GM23248 (cell line): ENCODE results near the gene STK32A. TPM values are rescaled to one million over a fixed set of nuclear protein-coding genes. Genes with fewer than 3 reads are reported as not detected.

Source experiments
- DNase-seq: peaks from one replicate; pipeline ENCODE4 v3.0.0-alpha.2; 2015
- H2AFZ ChIP-seq: fragments of 200-600 bp; sonication (generic); 2 replicates; pipeline ENCODE4 v1.6.1; 2016; ENCODE audit warnings: antibody characterized with exemption
- H3F3A ChIP-seq: fragments of 200-600 bp; sonication (generic); 2 replicates; pipeline ENCODE4 v1.6.1; 2016; ENCODE audit warnings: mild to moderate bottlenecking, antibody characterized with exemption, mixed run types; ENCODE audit not compliant: insufficient read depth
- H3K27ac ChIP-seq: fragments of 200-600 bp; sonication (generic); 2 replicates; pipeline ENCODE4 v1.5.1; 2016; ENCODE audit warnings: mild to moderate bottlenecking
- H3K27me3 ChIP-seq: fragments of 200-600 bp; sonication (generic); replicated peaks from 2 replicates; pipeline ENCODE4 v1.6.1; 2016; ENCODE audit warnings: mild to moderate bottlenecking; ENCODE audit not compliant: insufficient read depth
- H3K36me3 ChIP-seq: fragments of 200-600 bp; sonication (generic); 2 replicates; pipeline ENCODE4 v1.6.1; 2016; ENCODE audit warnings: low read depth, mild to moderate bottlenecking
- H3K4me1 ChIP-seq: fragments of 200-600 bp; sonication (generic); 2 replicates; pipeline ENCODE4 v1.6.1; 2016; ENCODE audit warnings: mild to moderate bottlenecking; ENCODE audit not compliant: insufficient read depth
- H3K4me2 ChIP-seq: fragments of 200-600 bp; sonication (generic); one replicate; pipeline ENCODE4 v1.6.1; 2016; ENCODE audit warnings: mild to moderate bottlenecking; ENCODE audit not compliant: unreplicated experiment
- H3K4me3 ChIP-seq: fragments of 200-600 bp; sonication (generic); 2 replicates; pipeline ENCODE4 v1.5.1; 2016; ENCODE audit warnings: mild to moderate bottlenecking
- H3K79me2 ChIP-seq: fragments of 200-600 bp; sonication (generic); 2 replicates; pipeline ENCODE4 v1.6.1; 2016; ENCODE audit warnings: mild to moderate bottlenecking; ENCODE audit not compliant: insufficient read depth
- H3K9ac ChIP-seq: fragments of 200-600 bp; sonication (generic); 2 replicates; pipeline ENCODE4 v1.6.1; 2016; ENCODE audit warnings: mild to moderate bottlenecking
- H3K9me2 ChIP-seq: fragments of 200-600 bp; sonication (generic); 2 replicates; pipeline ENCODE4 v1.6.1; 2016; ENCODE audit warnings: mixed run types, mild to moderate bottlenecking, moderate library complexity; ENCODE audit not compliant: insufficient read depth
- H3K9me3 ChIP-seq: fragments of 200-600 bp; sonication (generic); one replicate; pipeline ENCODE4 v1.6.1; 2017; ENCODE audit warnings: low read depth
- H4K20me1 ChIP-seq: fragments of 200-600 bp; sonication (generic); 2 replicates; pipeline ENCODE4 v1.6.0; 2016; ENCODE audit not compliant: insufficient read depth
- EZH2 ChIP-seq: fragments of 200-600 bp; sonication (generic); IDR thresholded peaks from 2 replicates; pipeline ENCODE4 v1.6.1; 2018; ENCODE audit warnings: antibody characterized with exemption, mild to moderate bottlenecking; ENCODE audit not compliant: insufficient read depth, poor library complexity, severe bottlenecking
- EZH2phosphoT487 ChIP-seq: fragments of 200-600 bp; sonication (generic); IDR thresholded peaks from 2 replicates; pipeline ENCODE4 v1.6.1; 2018; ENCODE audit warnings: antibody characterized with exemption, moderate library complexity, mild to moderate bottlenecking, low read depth; ENCODE audit not compliant: insufficient read depth
- WGBS, 2 experiments: methylation state at CpG; one replicate each; pipeline ENCODE4 v1.1.6; 2015 to 2017; ENCODE audit warnings: low lambda C conversion rate in 2 of 2, low coverage in 1 of 2; ENCODE audit errors: missing lambda C conversion rate in 2 of 2; 5-methylcytosine and 5-hydroxymethylcytosine counted together
- in situ Hi-C: fragments of 300-500 bp; cut with MboI; formaldehyde crosslinking; loops from 2 replicates; pipeline ENCODE4 v1.15.0; 2020
- polyA plus RNA-seq: library from polyadenylated mRNA; unstranded; fragments of >200 nt; fragmentation: Nextera tagmentation; extraction: Ambion mirVana; gene quantifications from 2 replicates; pipeline ENCODE4 v1.2.1, GENCODE V29; 2016
- total RNA-seq: library from RNA; depleted of rRNA; stranded (reverse); fragments of >200 nt; shearing (Covaris generic); gene quantifications from 2 replicates; pipeline ENCODE4 v1.2.3, GENCODE V29; 2014

STK32A gene
- total and polyA plus RNA-seq, 2 experiments from 2014 or later = 1.3 to 1.5 TPM

DNA sequence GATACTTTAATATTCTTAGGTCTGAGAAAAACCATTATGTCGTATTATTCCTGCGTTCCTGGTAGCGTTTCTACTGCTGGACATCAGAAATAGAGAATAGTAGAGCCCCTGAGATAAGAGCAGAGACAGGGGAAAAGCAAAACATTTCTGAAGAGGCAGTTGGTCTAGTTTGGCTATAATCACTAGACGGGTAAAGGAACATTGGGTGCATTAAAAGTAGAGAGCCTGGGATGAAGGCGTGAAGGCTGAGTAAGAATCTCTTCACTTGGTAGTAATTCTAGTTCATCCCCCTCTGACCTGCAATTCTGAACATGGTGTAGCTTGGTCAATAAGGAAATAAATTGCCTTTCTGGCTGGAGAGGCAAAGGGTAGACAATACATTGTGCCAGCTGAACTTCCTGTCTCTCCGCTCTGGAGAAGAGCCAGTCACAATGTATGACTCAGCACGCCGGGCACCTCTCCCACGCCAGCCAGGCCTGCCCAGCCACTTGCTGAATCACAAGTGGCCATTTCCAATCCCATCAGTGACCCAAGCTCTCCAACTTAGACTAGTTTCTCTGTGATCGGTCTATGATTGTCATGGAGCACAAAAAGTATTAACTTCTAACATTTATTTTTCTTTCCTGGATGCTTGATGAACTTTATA, 75.4 kb downstream of the STK32A start:
- Histone ChIP-seq H3F3A (no peaks in the 10 kb centered on the region), H3K27me3 (no peaks in the 10 kb centered on the region), H3K79me2 (no peaks in the 10 kb centered on the region), H3K4me1 (peaks cover 8% of the 10 kb centered on the region; the same call in 1 of the 2 replicates), H3K9me2 (no peaks in the 10 kb centered on the region; the same call in 1 of the 2 replicates), H3K9me3 (no peaks in the 10 kb centered on the region), H4K20me1 (no peaks in the 10 kb centered on the region), H3K36me3 (no peaks in the 10 kb centered on the region), H3K4me3 (no peak overlapping the region), H3K9ac (no peak overlapping the region), H2AFZ (no peak overlapping the region), H3K27ac (no peak overlapping the region), H3K4me2 (no peak overlapping the region)
- DNase-seq = peak; percentile 72
- in situ Hi-C loops = no loop called here
- WGBS, 2 experiments = 75 to 78% methylated on average over 10 of the region's 10 CpGs
- TF ChIP-seq EZH2 (no peak), EZH2phosphoT487 (no peak)

DNA sequence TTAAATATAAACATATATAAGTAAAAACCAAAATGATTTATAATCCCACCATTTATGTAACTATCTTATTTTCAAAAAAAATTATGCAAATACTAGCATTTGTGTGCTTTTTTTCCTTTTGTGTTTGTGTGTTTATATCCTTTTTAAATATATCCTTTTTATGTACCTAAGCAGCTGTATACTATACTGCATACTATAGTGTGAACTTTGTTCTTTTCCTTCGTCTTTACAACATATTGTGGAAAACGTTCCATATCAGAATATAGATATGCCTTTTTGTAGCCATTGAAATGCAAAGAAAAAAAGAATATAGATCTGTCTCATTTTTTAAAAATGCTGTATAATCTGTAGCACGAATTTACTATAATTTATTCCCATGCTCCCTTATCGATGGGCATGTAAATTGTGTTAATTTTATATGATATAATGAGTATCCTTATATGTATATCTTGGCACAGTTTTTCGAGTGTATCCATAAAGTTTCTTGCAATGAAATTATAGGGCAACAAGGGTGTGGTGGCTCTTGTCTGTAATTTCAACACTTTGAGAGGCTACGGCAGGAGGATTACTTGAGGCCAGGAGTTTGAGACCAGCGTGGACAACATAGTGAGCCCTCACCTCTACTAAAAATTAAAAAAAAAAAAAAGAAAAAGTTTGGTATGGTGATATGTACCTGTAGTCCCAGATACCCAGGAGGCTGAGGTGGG, 83.3 kb downstream of the STK32A start:
- H3K4me1 ChIP-seq = no peaks in the 10 kb centered on the region
- no peak overlapping the region for H2AFZ ChIP-seq
- no peaks in the 10 kb centered on the region for H3K36me3 ChIP-seq
- no peaks in the 10 kb centered on the region for H3K27me3 ChIP-seq
- no peaks in the 10 kb centered on the region for H3K9me3 ChIP-seq
- no peaks in the 10 kb centered on the region for H4K20me1 ChIP-seq
- H3K9ac ChIP-seq = no peak overlapping the region
- no peak overlapping the region for H3K4me2 ChIP-seq
- H3F3A ChIP-seq = no peaks in the 10 kb centered on the region
- no peaks in the 10 kb centered on the region for H3K9me2 ChIP-seq
- in situ Hi-C loops = no loop called here
- 64 to 69% methylated on average over 7 of the region's 7 CpGs for WGBS, 2 experiments
- H3K79me2 ChIP-seq = no peaks in the 10 kb centered on the region
- TF ChIP-seq EZH2 (no peak), EZH2phosphoT487 (no peak)
- no peak overlapping the region for H3K27ac ChIP-seq
- no peak overlapping the region for H3K4me3 ChIP-seq
- no peak for DNase-seq

DNA sequence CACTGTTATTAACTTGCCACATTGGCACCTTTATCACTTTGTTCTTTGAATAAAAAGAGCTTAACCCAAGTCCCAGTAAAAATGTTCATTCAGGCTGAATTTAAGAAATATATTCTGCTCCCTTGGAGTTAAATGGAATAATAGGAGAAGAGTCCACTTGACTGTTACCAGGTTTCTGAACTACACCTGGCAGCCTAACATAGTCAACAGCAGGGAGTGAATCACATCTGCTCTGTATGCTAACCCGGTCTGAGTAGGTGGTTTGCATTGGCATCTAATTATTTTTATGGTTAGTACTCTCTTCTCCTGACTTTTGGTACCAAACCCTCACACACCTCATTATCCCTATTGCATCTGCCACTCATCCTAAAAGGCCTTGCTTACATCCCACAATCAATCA, 86.7 kb downstream of the STK32A start:
- no peaks in the 10 kb centered on the region for H3K4me1 ChIP-seq
- no peaks in the 10 kb centered on the region for H3K79me2 ChIP-seq
- no peak overlapping the region for H3K4me2 ChIP-seq
- in situ Hi-C loops = no loop called here
- no peak overlapping the region for H3K9ac ChIP-seq
- no peaks in the 10 kb centered on the region for H3K36me3 ChIP-seq
- 0 to 4% methylated on average over 1 of the region's 1 CpG for WGBS, 2 experiments
- TF ChIP-seq EZH2phosphoT487 = no peak
- TF ChIP-seq EZH2 = no peak
- H3K27me3 ChIP-seq = no peaks in the 10 kb centered on the region
- H3K4me3 ChIP-seq = no peak overlapping the region
- H4K20me1 ChIP-seq = no peaks in the 10 kb centered on the region
- H3K9me3 ChIP-seq = no peaks in the 10 kb centered on the region
- H3K9me2 ChIP-seq = no peaks in the 10 kb centered on the region; the same call in 1 of the 2 replicates
- no peak overlapping the region for H2AFZ ChIP-seq
- no peaks in the 10 kb centered on the region for H3F3A ChIP-seq
- no peak for DNase-seq
- no peak overlapping the region for H3K27ac ChIP-seq

DNA sequence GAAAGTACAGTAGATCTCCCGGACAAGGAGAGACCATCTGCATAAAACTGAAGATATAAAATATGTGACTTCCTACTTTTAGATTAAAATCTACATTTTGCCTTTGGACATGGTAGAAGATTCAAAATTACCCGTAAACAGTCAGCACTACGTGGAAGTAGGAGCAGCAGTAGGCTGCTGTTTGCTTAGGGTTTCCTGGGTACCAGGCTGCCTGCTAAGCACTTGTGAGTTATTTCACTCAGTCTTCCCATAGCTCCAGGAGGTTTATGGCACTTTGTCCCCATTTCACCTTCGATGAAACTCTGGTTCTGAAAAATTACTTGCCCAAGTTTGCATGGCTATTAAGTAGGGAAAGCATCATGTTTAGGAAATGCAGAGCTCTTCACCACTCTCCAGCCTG, 92.6 kb downstream of the STK32A start:
- no peak overlapping the region for H3K4me3 ChIP-seq
- in situ Hi-C loops = no loop called here
- TF ChIP-seq EZH2 (no peak), EZH2phosphoT487 (no peak)

More for the DNA sequence above, 92.6 kb downstream of the STK32A start:
- Histone ChIP-seq H4K20me1 (no peaks in the 10 kb centered on the region), H3K9ac (no peak overlapping the region), H3K27me3 (0 out of 2 replicates have a peak, but pooled peaks cover 5% of the 10 kb centered on the region), H3K36me3 (no peaks in the 10 kb centered on the region), H2AFZ (no peak overlapping the region), H3K27ac (no peak overlapping the region), H3K4me1 (no peaks in the 10 kb centered on the region), H3K4me2 (no peak overlapping the region), H3F3A (no peaks in the 10 kb centered on the region), H3K9me2 (no peaks in the 10 kb centered on the region; the same call in 1 of the 2 replicates), H3K79me2 (no peaks in the 10 kb centered on the region), H3K9me3 (no peaks in the 10 kb centered on the region)
- 70 to 84% methylated on average over 4 of the region's 4 CpGs for WGBS, 2 experiments
- no peak for DNase-seq
